GM18507 (cell line): ENCODE measurements around the gene TOP1.
"Not testable (repeated sequence)": the region's sequence is repeated elsewhere in the genome, so short reads cannot be mapped to it uniquely, and the experiment has no call there.

Experiments
- DNase-seq: peaks from one replicate; pipeline ENCODE4 v3.0.0; 2011; ENCODE audit warnings: low read depth; ENCODE audit not compliant: insufficient read length; ENCODE audit errors: extremely low spot score
- FAIRE-seq: peaks from 2 replicates; lab custom pipeline; 2011; peaks lifted over from hg19 to GRCh38; lab: Jason Lieb, UNC

TOP1 gene

DNA sequence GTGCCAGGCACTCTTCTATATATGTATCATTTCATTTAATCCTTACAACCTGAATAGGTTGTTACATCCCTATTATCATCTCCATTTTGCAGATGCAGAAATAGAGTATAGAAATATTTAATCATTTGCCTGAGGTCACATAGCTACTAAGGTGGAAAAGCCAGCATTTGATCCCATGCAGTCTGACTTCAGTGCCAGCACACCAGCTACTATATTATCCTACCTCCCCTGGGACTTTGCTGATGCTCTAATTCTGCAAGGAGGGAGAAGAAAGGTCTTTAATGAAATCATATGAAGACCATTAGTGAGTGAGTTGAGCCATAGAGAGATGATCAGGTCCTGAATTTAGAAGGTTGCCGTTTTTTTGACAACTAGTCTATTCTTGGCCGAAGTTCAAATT, 53.7 kb downstream of the TOP1 start:
- FAIRE-seq = no peak
- no peak for DNase-seq

DNA sequence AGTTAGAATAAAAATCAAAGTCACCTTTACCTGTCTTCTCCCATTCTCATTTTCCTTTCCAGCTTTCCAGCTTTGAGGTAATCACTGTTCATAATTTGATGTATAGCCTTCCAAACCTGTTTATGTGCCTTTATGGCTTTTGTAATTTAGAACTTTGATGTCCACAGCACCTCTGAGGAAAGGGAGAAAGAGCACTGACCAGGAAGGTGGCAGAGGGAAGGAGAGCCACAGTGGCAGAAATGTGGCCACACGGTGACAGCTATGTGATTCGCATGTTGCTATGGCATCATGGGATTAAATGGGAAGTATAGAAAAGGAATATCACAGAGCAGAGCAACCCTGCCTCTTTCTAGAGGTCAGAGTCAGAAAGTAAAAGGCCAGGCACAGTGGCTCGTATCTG, 57.0 kb downstream of the TOP1 start:
- DNase-seq = no peak
- FAIRE-seq = no peak

DNA sequence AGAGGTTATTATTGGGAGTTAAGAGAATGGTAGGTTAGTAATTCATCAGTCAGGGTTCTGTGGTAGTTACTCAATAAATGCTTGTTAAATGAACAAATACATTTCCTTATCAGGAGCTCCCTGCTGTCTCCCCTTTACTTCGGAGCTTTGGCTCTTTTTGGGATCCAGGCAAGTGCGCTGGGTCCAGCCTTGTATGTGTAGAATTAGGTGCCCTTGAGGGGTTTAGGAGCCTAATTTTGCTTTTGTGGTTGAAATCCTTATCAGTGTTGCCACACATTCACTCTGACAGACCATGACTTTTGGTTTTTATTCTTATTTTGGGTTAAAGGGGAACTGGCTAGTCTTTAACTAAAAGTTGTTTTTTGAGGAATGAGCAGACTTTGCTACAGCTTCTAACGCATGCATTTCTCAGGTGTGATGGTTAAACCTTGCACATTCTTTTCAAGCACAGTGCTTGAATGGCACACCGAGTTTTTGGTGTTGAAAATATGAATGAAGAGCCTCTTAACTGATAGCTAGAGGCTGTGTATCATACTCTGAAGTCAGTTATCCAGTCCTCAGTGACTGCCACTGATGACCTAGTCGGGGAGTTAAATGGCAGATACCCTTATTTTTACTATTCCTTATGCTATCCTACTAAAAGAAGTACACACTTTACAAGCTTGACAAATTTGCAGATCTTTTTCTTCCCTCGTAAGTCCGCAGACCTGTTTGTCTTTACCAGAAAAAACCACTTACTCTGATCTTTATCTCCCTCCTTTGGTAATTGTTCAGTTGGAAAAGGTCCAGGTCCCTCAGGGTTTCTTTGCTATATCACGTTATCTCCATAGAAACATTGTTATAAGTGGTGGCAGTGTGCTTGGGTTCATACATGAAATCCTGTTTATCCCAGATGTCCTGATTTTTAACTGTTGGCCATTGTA, 58.0 kb downstream of the TOP1 start:
- DNase-seq = no peak
- no peak for FAIRE-seq

DNA sequence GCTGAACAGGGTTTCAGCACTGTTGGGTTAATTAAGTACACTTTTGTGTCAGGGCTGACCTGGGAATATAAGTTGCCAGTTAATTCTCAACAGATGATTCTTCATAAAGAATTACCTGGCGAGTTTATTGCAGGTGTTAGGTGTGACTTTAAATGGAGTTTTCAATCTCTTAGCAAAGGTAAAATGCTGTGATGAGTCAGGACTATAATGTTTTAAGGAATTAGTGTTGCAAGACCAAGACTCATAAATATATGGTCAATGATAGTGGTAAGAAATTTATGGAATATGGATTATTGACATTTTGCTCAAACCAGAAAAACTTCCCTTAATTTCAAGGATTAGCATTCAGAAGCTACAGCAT, 58.7 kb downstream of the TOP1 start:
- DNase-seq (no peak), FAIRE-seq (no peak)

DNA sequence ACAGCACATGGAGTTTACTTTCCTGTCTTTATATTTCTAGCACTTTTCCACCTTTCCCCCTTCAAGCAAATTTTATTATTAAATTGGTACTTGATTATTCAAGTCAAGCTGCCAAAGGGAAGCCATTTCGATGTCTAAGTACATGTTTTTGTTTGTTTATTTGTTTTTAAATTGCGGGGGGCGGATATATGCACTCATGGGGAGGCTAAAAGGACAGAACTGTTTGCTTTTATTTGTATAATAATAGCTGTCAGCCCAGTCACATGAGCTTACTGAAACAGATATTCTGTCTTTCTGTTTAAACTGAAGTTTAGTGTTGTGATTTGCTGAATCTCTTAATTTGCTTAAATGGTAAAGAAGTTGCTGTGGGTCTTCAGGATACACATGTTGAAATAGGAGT, 59.2 kb downstream of the TOP1 start:
- DNase-seq (no peak), FAIRE-seq (no peak)

DNA sequence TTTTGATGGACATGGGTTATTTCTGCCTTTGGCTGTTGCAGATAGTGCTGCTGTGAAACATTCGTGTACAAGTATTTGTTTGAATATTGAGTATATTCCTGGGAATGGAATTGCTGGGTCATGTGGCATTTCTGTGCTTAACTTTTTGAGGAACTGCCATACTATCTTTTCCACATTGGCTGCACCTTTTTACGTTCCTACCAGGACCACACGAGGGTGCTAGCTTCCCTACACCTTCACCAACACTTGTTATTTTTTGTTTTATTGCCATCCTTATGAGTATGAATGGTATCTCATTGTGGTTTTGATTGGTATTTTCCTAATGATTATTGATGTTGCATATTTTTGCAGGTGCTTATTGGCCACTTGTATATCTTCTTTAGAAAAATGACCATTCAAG, 60.9 kb downstream of the TOP1 start:
- FAIRE-seq = no peak

DNA sequence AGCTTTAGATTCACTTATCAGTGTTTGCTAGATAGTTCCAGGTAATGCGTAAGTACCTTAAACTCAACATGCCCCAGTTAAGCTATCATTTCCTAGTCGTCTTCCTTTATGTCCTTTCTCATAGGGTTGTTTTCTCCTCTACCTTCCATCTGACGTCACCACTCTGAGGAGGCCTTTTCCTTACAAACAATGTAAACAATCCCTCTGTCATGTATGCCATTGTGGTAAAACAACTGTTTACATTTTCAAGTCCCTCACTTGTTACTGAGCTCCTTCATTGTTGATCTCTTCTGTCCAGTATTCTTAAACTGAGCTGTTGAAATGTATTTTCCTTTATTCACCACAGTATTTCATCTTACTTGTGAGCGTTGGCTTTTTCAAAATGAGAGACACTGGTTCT, 63.3 kb downstream of the TOP1 start:
- FAIRE-seq = no peak
- DNase-seq = no peak

More for the DNA sequence above, 60.9 kb downstream of the TOP1 start:
- DNase-seq = no peak

DNA sequence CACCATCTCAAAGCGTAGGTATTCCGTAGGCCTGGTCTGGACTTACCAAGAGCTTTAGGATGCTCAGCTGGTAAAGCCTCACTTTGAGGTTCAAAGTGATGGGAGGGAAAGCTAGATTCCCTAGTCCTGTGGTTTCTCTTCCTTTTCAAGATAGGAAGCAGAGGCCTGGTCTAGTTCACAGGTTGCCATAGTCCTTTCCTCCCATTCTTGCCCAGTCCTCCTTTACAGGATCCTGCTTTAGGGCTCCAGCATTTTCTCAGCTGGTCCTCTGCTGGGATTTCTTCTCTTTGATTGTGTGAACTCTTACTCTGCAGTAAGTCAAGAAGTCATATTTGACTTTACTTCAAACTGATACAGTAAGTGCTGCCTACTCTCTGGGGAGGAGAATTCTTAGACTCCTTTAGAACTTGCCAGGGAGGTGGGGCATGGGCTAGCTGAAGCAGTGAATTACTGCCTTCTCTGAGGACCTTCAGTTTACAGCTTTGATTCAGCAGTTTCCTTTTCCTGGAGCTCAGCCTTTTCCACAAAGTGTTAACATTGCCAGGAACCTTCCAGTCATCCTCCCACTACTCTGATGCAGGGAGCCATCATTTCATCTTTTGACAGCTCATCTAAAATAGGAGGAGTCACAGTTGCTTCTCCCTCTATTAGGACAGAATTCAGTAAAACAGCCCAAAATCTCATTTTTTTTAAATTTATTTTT, 65.9 kb downstream of the TOP1 start:
- DNase-seq (no peak), FAIRE-seq (no peak)

DNA sequence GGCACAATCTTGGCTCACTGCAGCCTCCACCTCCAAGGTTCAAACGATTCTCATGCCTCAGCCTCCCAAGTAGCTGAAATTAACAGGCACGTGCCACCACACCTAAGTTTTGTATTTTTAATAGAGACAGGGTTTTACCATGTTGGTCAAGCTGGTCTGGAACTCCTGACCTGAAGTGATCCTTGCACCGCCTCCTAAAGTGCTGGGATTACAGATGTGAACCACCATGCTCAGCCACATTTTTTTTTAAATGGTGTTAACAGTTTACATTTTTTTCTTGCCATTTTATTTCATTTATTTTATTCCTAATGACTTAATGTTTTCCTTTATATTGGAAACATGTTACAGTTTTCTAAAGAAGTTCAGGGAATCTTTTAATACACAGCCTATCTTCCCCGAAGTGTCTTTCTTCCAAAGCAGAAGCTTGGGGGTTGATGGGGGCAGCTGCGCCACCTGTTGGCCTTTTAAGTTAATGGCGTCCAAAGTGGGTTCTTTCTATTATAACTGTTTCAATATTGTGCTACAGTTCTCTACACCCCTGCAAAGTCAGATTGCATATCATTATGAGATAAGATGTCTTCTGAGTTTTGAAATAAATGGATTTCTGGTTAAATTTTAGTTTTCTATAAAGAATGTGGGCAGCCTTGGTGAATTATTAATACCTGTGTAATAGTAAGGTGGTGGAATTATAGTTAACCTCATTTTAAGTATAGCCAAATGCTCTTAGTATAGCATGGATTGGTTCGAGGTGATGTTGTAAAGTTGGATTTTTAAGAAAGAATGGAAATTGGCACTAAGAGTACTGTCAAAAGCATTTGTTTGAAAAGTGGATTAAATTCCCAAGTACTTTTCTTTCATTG, 66.7 kb downstream of the TOP1 start:
- FAIRE-seq = peak; percentile 31
- DNase-seq = peak; percentile 33

DNA sequence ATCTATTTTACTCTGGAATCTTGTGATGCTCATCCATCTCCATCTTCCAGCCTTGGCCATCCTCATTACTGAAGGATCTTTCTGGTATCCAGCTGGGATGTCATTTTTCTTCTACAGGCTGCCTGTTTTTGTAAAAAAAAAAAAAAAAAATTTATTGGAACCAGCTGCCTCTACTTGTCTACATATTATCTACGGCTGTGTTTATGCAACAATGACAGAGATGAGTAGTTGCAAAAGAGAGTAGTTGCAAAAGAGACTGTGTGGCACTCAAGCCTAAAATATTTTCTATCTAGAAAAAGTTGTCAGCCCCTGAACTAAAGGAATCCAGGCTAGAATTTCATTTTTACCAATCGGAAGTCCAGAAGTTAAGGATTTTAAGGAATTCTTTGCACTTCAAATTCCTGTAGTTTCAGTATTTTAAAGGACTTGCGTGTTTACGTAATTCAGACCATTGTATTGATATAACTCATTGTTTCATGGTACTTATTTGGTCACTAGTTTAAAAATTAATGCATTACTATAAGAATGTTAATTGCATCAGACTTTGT, 70.2 kb downstream of the TOP1 start:
- no peak for FAIRE-seq
- DNase-seq = no peak

DNA sequence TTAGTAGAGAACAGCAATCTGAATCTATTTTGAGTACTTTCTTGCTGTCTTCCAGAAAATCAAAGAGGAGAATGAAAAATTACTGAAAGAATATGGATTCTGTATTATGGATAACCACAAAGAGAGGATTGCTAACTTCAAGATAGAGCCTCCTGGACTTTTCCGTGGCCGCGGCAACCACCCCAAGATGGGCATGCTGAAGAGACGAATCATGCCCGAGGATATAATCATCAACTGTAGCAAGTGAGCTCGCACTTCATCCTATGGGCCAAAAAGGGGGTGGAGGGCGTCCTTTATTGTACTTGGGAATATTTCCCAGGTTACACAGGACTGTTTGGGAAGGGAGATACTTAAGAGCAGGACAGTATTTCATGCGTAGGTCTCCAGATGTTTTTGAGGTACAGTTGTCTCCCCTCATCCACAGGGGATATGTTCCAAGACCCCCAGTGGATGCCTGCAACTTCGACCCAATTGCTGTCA, 71.4 kb downstream of the TOP1 start:
- FAIRE-seq (no peak), DNase-seq (no peak)

DNA sequence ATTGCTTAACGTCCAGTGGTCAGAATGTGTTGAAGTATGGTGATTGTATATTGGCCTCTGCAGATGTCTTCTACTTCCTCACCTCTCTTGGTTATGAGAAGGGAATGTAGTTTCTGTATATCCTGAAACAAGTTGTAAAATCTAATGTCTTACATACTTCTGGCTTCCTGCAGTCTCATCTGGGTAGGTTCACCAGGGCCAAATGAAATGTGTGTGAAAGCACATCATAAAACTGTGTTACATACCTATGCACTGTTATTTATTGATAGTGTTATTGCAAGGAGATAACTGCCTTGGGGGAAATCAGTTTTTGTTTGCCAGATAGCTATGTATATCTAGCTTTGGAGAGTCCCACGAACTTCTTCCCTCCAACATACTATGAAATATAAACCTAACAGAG, 73.0 kb downstream of the TOP1 start:
- no peak for FAIRE-seq

DNA sequence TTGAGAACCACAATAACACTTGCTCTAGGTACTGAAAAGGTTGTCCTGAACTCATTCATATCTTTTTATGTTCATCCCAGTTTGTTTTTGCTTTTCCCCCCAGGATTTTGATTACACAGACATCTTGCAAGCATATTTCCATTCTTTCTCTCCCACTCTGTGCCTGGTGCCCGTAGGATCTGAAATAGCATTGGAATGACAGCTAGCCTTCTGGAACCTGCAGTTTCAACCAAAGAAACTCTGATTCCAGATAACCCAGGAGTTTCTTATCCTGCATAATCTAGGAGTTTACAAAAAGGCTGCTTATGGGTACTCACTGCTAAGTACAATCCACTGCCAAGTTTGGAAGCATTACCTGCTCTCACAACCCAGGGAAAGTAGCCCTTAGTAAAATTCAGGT, 79.9 kb downstream of the TOP1 start:
- FAIRE-seq = no peak

More for the DNA sequence above, 73.0 kb downstream of the TOP1 start:
- no peak for DNase-seq

DNA sequence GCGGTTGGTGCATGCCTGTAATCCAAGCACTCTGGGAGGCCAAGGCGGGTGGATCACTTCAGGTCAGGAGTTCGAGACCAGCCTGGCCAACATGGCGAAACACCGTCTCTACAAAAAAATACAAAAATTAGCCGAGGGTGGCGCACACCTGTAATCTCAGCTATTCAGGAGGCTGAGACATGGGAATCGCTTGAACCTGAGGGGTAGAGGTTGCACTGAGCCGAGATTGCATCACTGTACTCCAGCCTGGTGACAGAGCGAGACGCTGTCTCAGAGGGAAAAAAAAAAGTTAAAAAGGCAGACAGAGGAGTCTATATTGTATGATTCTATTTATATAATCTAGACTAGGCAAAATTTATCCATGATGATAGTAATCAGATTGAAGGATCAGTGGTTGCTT, 81.4 kb downstream of the TOP1 start:
- DNase-seq (no peak), FAIRE-seq (no peak)

More for the DNA sequence above, 79.9 kb downstream of the TOP1 start:
- DNase-seq = no peak

DNA sequence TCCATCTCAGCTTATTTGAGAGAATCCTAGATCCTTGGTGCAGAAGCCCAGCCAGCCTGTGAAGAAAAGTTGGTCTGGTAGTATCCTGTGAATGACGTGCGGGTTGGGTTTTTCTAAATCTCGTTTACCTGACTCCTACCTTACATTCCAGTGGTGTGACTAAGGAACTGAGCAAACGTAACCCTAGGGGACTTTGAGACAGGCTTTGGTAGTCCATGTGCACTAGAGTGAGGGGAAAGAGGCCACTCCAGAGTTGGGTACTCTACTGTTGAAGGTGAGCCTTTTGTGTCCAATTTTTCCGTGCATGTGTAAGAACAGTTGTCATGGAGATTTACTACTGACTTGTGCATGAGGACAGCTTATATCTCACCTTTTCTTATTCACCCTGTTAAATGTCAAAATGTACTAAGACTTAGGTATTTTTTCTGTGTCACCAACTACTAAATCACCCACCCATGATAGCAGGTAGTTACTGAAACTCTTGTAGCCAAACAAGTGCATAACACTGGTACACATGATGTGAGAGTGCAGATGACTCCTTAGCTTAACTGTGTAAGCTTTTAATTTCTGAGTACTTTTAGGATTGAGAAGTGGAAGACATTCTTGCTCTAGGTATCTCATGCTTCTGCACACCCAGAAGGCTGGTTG, 82.4 kb downstream of the TOP1 start:
- DNase-seq (no peak), FAIRE-seq (no peak)

DNA sequence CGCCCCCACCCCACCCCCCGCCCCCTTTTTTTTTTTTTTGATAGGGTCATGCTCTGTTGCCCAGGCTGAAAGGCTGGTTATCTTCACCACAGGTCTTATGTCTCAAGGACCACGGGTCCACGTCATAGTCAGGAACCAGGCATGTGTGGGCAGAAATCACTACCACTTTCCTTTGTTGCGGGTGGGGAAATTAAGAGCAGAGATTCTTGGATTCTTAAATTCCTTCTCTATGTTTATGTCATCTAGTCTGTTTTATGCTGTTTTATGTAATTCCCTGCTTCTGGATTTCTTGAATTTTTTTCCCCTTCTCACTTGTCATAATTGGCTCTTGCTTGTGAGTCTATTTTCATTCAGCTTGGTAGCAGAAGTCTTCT, 82.9 kb downstream of the TOP1 start:
- DNase-seq (no peak), FAIRE-seq (peak; percentile 15)

DNA sequence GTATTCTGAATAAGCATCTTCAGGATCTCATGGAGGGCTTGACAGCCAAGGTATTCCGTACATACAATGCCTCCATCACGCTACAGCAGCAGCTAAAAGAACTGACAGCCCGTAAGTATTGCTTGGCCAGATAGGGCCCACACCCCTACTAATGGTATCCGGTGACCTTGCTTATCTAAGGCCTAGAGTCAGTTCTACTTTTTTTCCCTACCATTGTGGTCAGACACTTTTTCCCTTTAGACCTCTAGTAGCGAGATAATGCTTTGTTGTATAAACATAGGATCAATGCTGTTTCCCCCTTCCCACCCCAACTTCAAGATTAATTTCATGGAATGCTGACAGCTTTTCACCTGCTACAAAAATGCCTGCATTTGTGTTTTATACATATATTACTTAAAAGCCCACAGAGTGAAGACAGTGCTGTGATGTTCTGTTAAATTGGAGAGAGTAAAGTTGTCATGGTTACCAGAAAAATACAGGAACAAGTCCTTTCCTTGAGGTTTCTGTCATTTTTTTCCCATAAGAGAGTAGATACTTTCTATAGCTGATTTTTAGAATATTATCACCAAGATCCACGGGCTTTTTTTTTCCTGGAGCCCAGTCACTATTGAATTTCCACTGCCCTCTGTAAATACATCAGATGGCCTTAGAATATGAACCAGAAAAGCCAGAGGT, 87.8 kb downstream of the TOP1 start:
- FAIRE-seq = no peak
- no peak for DNase-seq

DNA sequence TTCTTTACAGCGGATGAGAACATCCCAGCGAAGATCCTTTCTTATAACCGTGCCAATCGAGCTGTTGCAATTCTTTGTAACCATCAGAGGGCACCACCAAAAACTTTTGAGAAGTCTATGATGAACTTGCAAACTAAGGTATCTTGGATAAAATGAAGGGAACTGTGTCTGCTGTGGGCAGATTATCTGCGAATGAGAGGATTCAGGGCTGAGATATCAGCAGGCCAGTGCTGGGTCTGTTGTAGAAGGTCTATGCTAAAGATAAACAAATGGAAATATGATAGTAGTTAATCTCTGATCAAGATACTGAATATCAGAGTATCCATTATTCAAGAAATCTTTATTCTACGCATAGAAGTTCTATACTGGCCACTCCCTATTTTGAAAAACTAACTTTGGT, 89.5 kb downstream of the TOP1 start:
- FAIRE-seq, DNase-seq: not testable (repeated sequence)

DNA sequence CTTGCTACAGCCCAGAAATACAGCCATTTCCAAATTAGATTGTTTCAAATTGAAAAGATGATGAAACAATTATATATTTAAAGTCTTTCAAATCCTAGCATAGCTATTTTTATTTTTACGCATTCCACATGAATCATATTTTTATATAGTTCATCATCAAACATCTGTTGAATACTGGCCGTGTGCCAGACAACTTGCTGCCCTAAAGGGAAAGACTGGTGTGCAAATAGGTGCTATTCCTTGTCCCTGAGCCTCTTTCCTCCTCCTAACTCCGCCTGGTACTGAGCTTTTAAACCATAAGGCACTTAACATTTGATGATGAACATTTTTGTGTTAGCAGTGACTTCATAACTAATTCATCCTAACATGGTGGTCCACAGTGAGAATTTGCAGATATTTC, 90.0 kb downstream of the TOP1 start:
- FAIRE-seq = no peak

More for the DNA sequence above, 90.0 kb downstream of the TOP1 start:
- DNase-seq = no peak
